Hematopoietic multipotent progenitor cell treated with erythropoietin and hydrocortisone succinate and interleukin-3 and kit ligand, for 6 days (in vitro differentiated cells): Measurements from ENCODE around the gene DOCK8.
A peak's percentile ranks its signal among the peaks of the same experiment; 100 is the strongest.

Experiments
- DNase-seq: peaks from one replicate; pipeline ENCODE4 v3.0.0-alpha.2; 2015

DOCK8 gene

GRCh38 chr9:270657-271237 is 56.1 kb downstream of the DOCK8 start:
- no peak for DNase-seq

DNA sequence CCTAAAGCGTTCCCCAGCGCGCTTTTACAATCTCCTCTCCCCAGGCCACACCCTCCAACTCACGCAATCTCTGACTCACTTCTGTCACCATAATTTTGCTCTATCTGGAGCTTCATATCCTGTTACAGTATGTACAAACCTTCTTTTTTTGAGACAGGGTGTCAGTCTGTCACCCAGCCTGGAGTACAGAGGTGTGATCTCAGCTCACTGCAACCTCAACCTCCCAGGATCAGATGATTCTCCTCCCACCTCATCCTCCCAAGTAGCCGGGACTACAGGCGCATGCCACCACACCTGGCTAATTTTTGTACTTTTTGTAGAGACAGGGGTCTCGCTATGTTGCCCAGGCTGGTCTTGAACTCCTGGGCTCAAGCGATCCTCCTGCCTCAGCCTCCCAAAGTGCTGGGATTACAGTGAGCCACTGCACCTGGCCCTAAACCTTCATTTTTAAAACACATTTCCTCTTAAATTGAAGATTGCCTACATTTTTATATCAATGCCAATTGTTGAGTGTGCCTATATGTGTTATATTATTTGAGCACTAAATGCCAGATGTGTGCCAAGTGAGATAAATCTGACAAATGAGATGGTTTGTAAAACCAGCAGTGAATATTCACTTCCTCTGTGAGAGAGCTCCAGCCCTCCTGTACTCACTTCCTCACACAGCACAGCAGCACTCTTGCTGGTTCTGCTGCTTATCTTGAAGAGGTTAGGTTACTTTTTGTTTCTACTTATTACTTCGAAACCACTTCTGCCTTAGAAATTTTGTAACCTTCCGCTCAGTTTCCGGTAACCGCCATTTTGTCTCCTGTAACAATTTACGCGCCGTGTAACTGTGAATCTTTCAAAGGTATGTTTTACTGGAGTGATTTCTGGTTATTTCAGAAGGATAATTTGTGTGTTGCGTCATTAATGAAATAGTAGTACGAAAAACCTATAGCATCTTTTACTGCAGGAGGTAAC is 57.9 kb downstream of the DOCK8 start:
- DNase-seq = peak; percentile 89

GRCh38 chr9:274406-274805 is 59.7 kb downstream of the DOCK8 start:
- DNase-seq = no peak

- no peak for DNase-seq
Observed at GRCh38 chr9:277601-278295, 63.1 kb downstream of the DOCK8 start.

GRCh38 chr9:278651-279050 is 64.0 kb downstream of the DOCK8 start:
- no peak for DNase-seq

DNA sequence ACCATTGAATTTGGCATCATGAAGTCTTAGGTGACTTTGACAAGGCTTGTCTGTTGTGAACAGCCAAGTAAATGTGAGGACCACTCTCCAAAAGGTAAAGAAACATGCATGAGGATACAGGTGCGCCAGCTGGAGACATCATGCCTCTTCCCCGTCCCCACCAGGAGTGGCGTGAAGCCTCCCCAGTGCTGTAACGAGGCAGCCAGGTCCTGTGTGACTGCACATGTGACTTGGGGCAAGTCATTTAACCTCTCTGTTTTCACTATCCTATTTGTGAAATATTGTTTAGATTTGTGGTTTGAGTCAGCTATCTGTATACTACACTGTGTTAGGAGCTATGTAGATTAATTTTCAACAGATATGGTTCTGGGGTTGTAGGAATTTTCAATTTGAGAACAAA is 65.0 kb downstream of the DOCK8 start:
- DNase-seq = no peak

GRCh38 chr9:281741-282645 is 67.3 kb downstream of the DOCK8 start:
- peak; percentile 92 for DNase-seq

DNA sequence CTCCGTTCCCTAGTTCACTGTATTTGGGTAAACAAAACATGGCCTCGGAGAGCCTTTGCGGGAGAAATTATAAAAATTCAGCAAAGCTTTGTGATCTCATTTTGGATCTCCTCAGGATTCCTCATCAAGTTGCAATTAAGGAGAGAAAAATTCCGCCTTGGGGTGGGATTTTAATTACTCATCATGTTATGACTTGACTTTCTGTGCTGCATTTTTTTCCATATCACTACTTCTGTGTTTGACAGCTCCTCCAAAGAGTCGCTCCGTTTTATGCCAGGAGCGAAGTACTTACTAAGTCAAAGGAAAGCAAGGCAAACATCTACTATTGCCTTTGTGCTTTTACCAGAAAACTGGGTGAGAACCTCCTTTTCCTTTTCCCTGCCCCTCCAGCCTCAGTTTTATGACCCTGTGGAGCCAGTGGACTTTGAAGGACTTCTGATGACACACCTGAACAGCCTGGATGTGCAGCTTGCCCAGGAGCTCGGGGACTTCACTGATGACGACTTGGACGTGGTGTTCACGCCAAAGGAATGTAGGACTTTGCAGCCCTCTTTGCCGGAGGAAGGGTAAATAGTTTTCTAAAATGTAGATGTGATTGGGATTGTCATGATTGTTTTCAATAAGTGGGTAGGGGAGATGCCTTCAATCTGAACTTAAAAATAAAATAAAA is 71.5 kb downstream of the DOCK8 start:
- no peak for DNase-seq

DNA sequence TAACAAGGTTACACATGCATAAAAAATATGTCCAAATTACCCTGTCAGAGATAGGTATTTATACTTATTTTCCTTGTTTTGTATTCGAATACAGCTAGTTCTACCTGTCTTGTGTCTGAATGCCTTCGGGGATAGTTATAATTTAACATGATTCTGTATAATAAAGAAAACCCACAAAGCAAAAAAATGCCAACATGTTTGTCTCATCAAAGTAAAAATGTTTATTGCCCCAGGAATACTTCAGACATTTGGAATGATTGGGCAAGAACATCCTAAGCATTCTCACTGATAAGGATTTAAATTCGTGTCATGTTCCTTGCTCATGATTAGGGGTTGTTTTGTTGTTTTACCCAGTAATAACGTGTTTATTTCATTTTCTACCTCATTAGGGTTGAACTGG is 74.5 kb downstream of the DOCK8 start:
- no peak for DNase-seq

- DNase-seq = no peak
Observed at GRCh38 chr9:292915-293314, 78.2 kb downstream of the DOCK8 start.

GRCh38 chr9:295576-295975 is 80.9 kb downstream of the DOCK8 start:
- no peak for DNase-seq

GRCh38 chr9:296411-296810 is 81.7 kb downstream of the DOCK8 start:
- no peak for DNase-seq

- DNase-seq = peak; percentile 64
Observed at GRCh38 chr9:297104-297972, 82.7 kb downstream of the DOCK8 start.

GRCh38 chr9:303502-303901 is 88.8 kb downstream of the DOCK8 start:
- DNase-seq = no peak

DNA sequence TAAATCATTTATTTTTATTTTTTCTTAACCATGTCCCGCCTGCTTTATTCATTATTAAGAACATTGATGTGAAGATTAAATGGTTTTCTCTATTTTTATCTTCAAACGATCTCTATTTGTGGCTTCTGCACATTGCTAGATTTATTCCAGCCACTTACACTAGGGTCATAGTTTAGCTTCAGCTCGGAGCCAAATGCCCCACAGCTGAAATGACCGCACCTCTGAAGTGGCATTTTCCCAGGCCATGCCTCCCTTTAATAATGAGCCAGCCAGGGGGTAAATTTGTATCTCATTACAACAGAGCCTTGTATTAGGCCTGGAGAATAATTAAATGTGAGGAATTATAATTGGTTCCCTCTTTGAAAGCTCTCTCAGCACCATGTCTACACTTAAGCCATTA is 89.4 kb downstream of the DOCK8 start:
- no peak for DNase-seq

DNA sequence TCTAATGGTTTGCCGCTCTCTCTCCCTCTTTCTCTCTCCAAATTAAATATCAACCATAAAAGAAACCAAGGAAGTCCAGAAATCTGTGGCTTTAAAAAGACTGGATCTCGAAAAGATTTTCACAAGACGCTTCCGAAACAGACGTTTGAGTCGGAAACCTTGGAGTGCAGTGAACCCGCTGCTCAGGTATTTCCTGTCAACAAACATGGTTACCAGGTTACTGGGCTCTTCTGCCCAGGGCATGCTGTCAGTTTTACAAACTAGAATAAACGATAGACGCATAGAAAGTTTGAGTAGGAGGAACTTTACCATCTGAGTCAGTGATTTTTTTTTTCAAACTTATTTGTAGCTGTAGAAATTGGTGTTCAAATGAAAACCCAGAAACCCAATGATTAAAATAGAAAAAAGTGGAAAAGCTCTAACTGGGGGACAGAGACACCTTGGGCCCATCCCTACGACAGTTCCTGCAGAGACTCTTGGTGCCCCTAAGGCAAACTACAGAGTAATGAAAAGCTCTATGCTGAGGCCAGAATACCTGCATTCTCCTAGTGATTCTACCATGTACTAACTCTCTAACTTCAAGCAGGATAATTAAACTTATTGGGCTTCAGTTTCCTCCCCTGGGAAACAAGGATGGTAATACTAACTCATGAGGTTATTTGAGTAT is 90.0 kb downstream of the DOCK8 start:
- DNase-seq = no peak

DNA sequence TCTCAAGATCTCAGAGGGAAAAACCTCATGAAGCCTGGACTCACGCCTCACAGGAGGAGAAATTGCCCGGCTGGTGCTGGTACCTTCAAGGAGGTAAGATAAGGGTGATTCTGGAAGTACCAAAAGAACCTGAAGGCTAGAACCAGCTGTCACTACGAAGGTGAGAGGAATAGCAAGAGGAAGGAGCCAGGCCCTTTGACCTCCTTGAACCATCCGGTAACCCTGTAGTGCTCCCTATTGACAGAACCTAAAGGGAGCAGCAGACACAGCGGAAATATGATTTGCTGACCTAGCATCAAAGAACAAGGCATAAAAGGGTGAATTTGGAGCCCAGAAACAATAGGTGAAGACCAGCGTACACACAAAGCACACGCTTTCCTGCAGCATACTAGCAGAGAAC is 92.2 kb downstream of the DOCK8 start:
- DNase-seq = peak; percentile 83

GRCh38 chr9:311841-312240 is 97.2 kb downstream of the DOCK8 start:
- DNase-seq = no peak

DNA sequence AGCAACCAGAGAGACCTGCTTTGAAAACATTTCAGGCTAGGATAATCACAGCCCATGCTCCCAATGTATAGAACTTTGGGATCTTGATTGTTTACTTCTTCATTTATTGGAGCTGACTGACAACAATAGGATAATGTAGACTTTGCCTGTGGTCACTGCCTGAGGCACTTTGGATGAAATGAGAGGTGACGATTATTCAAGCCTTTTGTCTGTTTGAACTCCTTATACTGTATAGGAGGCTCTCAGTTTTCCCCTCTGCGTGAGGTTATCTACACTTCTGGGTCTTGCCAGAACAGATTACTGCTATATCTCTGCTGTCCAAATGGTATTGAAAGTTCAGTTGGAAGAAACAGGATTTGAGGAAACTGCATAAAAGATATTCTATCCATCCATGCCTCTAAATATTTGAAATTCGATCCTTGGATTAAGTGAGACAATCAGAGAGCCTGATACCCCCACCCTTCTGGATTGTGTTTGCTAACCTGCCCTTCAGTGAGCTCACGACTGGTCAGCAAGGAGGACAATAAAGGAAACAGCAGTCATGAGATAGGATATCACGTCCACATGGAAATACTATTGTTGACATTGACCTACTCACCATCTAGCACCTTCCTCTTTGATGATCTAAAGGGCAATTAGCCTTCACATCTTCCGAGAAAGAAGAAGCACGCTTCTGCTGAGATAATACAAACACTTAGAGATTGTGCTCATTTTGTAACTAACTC is 98.1 kb downstream of the DOCK8 start:
- peak; percentile 23 for DNase-seq
